Muscle of leg (tissue), 16 donors: Measurements from ENCODE around the gene ARHGAP44. TPM values are rescaled to one million over a fixed set of nuclear protein-coding genes. Genes with fewer than 3 reads are reported as not detected.

ENCODE experiments used
- DNase-seq: peaks from one replicate; pipeline ENCODE4 v3.0.0; 2013
- H3K27ac ChIP-seq: one replicate; pipeline ENCODE4 v1.5.1; 2013; ENCODE audit warnings: mild to moderate bottlenecking, low read length, control low read depth
- H3K27me3 ChIP-seq: one replicate; pipeline ENCODE4 v1.6.1; 2013; ENCODE audit warnings: low read length; ENCODE audit not compliant: control insufficient read depth, insufficient read depth
- H3K36me3 ChIP-seq: one replicate; pipeline ENCODE4 v1.6.1; 2013; ENCODE audit warnings: low read length; ENCODE audit not compliant: control insufficient read depth, insufficient read depth
- H3K4me1 ChIP-seq: one replicate; pipeline ENCODE4 v1.6.1; 2013; ENCODE audit warnings: low read length; ENCODE audit not compliant: control insufficient read depth, insufficient read depth
- H3K4me3 ChIP-seq: one replicate; pipeline ENCODE4 v1.5.1; 2013; ENCODE audit warnings: low read length, control low read depth
- H3K9me3 ChIP-seq: replicated peaks from 2 replicates; pipeline ENCODE4 v1.6.1; 2013; ENCODE audit warnings: low read depth, low read length; ENCODE audit not compliant: control insufficient read depth
- WGBS: methylation state at CpG from one replicate; pipeline ENCODE4 v1.1.5; 2013; ENCODE audit warnings: missing lambda C conversion rate; ENCODE audit not compliant: insufficient coverage; 5-methylcytosine and 5-hydroxymethylcytosine counted together
- long read RNA-seq, 11 donors: transcript quantifications; one replicate each; lab custom pipeline, GENCODE V29; 2026
- polyA plus RNA-seq, 8 donors: library from polyadenylated mRNA; unstranded; fragments of 120-200 nt; gene quantifications; one replicate each; pipeline versions ENCODE4 v1.2.1 to v1.2.3, GENCODE V29; 2013; ENCODE audit warnings: inconsistent platforms in 1 of 8, low replicate concordance in 1 of 8; ENCODE audit not compliant: insufficient read length in 8 of 8, insufficient read depth in 1 of 8
- total RNA-seq: library from RNA; stranded (reverse); fragments of 120-200 nt; gene quantifications from one replicate; pipeline ENCODE4 v1.2.4, GENCODE V29; 2013

Gene ARHGAP44, protein sequence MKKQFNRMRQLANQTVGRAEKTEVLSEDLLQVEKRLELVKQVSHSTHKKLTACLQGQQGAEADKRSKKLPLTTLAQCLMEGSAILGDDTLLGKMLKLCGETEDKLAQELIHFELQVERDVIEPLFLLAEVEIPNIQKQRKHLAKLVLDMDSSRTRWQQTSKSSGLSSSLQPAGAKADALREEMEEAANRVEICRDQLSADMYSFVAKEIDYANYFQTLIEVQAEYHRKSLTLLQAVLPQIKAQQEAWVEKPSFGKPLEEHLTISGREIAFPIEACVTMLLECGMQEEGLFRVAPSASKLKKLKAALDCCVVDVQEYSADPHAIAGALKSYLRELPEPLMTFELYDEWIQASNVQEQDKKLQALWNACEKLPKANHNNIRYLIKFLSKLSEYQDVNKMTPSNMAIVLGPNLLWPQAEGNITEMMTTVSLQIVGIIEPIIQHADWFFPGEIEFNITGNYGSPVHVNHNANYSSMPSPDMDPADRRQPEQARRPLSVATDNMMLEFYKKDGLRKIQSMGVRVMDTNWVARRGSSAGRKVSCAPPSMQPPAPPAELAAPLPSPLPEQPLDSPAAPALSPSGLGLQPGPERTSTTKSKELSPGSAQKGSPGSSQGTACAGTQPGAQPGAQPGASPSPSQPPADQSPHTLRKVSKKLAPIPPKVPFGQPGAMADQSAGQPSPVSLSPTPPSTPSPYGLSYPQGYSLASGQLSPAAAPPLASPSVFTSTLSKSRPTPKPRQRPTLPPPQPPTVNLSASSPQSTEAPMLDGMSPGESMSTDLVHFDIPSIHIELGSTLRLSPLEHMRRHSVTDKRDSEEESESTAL
- total RNA-seq = 3.0 TPM
- 1 to 10 TPM; 4.0 to 5.5 (median 4.6) TPM for polyA plus RNA-seq
- long read RNA-seq, donor 1, full-length matches to known transcripts = 3 of 3 reads
- long read RNA-seq, donor 1, partial matches to known transcripts = 0 of 3 reads
- long read RNA-seq, donor 1, other reads (novel, unspliced or antisense) = 0 of 3 reads
- long read RNA-seq, donor 2 = 0 reads
- long read RNA-seq, donor 3, full-length matches to known transcripts = 2 of 2 reads
- long read RNA-seq, donor 3, partial matches to known transcripts = 0 of 2 reads
- long read RNA-seq, donor 3, other reads (novel, unspliced or antisense) = 0 of 2 reads
- long read RNA-seq, donor 4, full-length matches to known transcripts = 1 of 1 reads
- long read RNA-seq, donor 4, partial matches to known transcripts = 0 of 1 reads
- long read RNA-seq, donor 4, other reads (novel, unspliced or antisense) = 0 of 1 reads
- long read RNA-seq, donor 5, full-length matches to known transcripts = 1 of 35 reads
- long read RNA-seq, donor 5, partial matches to known transcripts = 34 of 35 reads
- long read RNA-seq, donor 5, other reads (novel, unspliced or antisense) = 0 of 35 reads
- long read RNA-seq, donor 6, full-length matches to known transcripts = 3 of 13 reads
- long read RNA-seq, donor 6, partial matches to known transcripts = 10 of 13 reads
- long read RNA-seq, donor 6, other reads (novel, unspliced or antisense) = 0 of 13 reads
- long read RNA-seq, donor 7, full-length matches to known transcripts = 3 of 3 reads
- long read RNA-seq, donor 7, partial matches to known transcripts = 0 of 3 reads
- long read RNA-seq, donor 7, other reads (novel, unspliced or antisense) = 0 of 3 reads
- long read RNA-seq, donor 8, full-length matches to known transcripts = 7 of 7 reads
- long read RNA-seq, donor 8, partial matches to known transcripts = 0 of 7 reads
- long read RNA-seq, donor 8, other reads (novel, unspliced or antisense) = 0 of 7 reads
- long read RNA-seq, donor 9, full-length matches to known transcripts = 1 of 1 reads
- long read RNA-seq, donor 9, partial matches to known transcripts = 0 of 1 reads
- long read RNA-seq, donor 9, other reads (novel, unspliced or antisense) = 0 of 1 reads
- long read RNA-seq, donor 10, full-length matches to known transcripts = 3 of 3 reads
- long read RNA-seq, donor 10, partial matches to known transcripts = 0 of 3 reads
- long read RNA-seq, donor 10, other reads (novel, unspliced or antisense) = 0 of 3 reads
- long read RNA-seq, donor 11, full-length matches to known transcripts = 1 of 1 reads
- long read RNA-seq, donor 11, partial matches to known transcripts = 0 of 1 reads
- long read RNA-seq, donor 11, other reads (novel, unspliced or antisense) = 0 of 1 reads

DNA sequence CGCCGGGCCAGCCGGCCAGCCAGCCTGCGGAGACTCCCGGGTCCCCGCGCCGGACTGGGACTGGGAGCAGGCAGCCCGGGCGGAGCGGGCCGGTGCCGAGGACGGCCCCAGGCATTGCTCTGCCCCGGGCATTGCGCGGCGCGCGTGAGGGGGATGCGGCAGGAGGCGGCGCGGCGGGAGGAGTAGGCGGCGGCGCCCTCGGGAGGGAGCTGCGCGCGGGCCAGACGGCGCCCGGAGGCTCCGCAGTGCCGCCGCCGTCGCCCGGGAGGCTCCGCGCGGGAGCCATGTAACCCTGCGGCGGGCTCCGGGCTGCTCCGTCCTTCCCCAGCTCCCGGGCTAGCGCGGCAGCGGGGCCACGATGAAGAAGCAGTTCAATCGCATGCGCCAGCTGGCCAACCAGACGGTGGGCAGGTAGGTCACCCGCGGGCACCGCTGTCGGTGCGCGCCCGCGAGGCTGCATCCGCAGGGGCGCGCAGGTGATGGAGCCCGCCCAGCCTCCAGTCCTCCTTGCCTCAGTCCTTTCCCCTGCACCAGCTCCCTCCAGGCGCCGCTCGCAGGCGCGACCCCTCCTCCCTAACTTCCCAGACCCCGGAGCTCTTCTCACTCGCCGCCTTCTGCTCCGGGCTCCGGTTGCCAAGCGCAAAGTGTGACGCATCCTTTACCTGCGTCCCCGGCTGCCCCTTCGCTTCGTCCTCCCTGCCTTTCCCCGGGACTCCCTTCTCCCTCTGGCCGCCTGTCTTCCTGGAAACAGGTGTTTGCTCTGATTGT lies at the start of gene ARHGAP44:
Gene ARHGAP44, plus strand, starts transcription at position 18 of the 768 bp plus-strand sequence. Its CDS starts 341 bp downstream, at position 359.
- no peak within 1 kb of the TSS for H3K27ac ChIP-seq
- H3K9me3 ChIP-seq = no peaks in the 10 kb centered on the region
- peak within 1 kb of the TSS; percentile 53 for H3K4me3 ChIP-seq
- H3K36me3 ChIP-seq = no peaks in the 10 kb centered on the region
- H3K27me3 ChIP-seq = peaks cover 24% of the 10 kb centered on the region
- peaks cover 7% of the 10 kb centered on the region for H3K4me1 ChIP-seq
- under 1% methylated on average over 85 of the region's 86 CpGs for WGBS
- peak; percentile 71 for DNase-seq

DNA sequence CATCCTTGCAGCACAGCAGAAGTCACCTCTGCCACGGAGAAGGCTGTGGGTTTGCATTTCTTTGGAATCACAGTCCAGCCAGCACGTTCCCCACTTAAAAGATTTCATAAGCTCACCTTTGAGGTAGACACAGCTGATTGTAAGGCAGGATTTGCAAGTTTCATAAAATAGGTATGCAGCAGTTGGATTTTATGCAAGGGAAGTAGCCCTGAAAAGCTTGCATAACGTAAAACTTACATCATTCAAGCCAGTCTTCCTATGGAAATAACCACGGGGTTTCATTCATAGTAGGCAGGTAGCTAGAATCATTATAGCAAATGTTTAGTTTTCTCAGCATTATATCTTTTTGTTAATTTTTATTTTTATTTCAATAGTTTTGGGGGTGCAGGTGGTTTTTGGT lies 49.8 kb upstream of the ARHGAP44 start:
- WGBS = 100% methylated on average over 1 of the region's 4 CpGs

DNA sequence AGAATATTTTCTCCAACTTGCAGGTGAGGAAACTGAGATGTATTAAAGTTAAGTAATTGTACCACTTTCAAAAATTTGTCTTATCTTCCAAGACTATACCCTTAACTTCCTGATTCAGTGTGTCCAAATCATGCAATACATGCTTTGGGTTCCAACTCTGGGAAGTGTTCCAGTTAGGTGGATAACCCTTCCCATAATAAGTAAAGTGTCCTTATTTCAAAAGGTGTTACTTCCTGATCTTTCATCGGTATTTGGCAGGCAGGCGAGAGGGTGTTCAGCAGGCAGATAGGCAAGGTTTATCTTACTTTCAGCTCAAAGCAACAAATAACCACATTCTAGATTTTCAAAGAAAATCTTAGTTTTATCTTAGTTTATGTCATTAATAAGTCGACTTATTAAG lies 46.3 kb upstream of the ARHGAP44 start:
- no peaks in the 10 kb centered on the region for H3K9me3 ChIP-seq
- no peak overlapping the region for H3K27ac ChIP-seq
- DNase-seq = no peak
- no peaks in the 10 kb centered on the region for H3K36me3 ChIP-seq
- WGBS = no CpG with 5 or more reads among the region's 3 CpGs
- H3K4me1 ChIP-seq = peaks cover 4% of the 10 kb centered on the region
- H3K4me3 ChIP-seq = no peak overlapping the region
- H3K27me3 ChIP-seq = peaks cover 2% of the 10 kb centered on the region

More for the DNA sequence above, 49.8 kb upstream of the ARHGAP44 start:
- Histone ChIP-seq H3K27me3 (peaks cover 2% of the 10 kb centered on the region), H3K4me1 (peaks cover 7% of the 10 kb centered on the region), H3K36me3 (no peaks in the 10 kb centered on the region), H3K27ac (no peak overlapping the region), H3K9me3 (no peaks in the 10 kb centered on the region), H3K4me3 (no peak overlapping the region)
- no peak for DNase-seq

DNA sequence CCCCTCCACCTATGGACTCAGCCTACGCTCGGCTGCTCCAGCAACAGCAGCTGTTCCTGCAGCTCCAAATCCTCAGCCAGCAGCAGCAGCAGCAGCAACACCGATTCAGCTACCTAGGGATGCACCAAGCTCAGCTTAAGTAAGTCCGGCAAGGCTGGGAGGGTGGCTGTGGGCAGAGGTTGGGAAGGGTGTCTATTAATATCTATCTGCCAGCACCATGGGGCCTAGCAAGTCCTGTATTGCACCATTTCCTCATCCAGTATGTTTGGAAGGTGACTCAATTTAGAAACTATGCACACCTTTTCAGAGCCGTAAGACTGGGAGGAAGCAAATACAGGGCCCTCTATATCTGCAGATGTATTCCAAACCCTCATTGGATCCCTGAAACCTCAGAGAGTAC lies 45.0 kb upstream of the ARHGAP44 start:
- no peaks in the 10 kb centered on the region for H3K27me3 ChIP-seq
- WGBS = 49% methylated on average over 3 of the region's 5 CpGs
- no peak overlapping the region for H3K27ac ChIP-seq
- no peak for DNase-seq
- peaks cover 4% of the 10 kb centered on the region for H3K4me1 ChIP-seq
- H3K36me3 ChIP-seq = no peaks in the 10 kb centered on the region
- no peaks in the 10 kb centered on the region for H3K9me3 ChIP-seq
- no peak overlapping the region for H3K4me3 ChIP-seq

DNA sequence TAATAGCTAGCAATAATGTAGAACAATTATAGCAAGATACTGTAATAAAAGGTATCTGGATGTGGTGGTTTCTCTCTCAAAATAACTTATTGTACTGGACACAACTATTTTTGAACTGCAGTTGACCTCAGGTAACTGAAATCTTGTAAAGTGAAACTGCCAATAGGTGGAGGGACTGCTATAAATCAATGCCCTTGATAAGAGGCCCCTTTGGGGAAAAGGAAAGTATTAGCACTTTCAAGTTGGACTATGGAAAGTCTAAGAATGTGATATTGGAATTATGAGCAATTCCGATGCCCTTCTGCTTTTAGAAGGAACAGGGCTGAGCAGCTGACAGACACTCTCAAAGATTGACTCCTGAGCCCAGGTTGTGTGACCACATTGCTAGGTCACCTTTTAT lies 44.5 kb upstream of the ARHGAP44 start:
- no peaks in the 10 kb centered on the region for H3K27me3 ChIP-seq

DNA sequence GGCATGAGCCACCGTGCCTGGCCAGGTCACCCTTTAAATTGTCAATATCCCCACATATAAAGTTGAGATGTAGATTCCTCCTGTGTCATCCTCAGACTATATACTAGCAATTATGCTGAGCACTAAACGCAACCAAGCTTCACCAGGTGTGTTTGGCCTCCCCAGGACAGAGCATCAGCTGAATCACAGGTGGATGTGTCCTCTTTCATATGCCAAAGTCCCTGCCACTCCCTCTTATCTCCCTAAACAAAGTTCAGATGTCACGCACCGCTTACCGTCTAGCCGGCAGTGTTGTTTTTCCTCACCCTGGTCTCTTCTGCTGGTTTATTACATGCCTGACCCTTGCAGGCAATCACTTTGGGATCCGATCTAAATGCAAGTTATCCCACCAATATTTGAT lies 43.8 kb upstream of the ARHGAP44 start:
- Histone ChIP-seq H3K27ac (no peak overlapping the region), H3K36me3 (no peaks in the 10 kb centered on the region), H3K4me1 (peaks cover 4% of the 10 kb centered on the region), H3K27me3 (no peaks in the 10 kb centered on the region), H3K9me3 (no peaks in the 10 kb centered on the region), H3K4me3 (no peak overlapping the region)
- no peak for DNase-seq
- WGBS = 80% methylated on average over 7 of the region's 7 CpGs

More for the DNA sequence above, 44.5 kb upstream of the ARHGAP44 start:
- WGBS = no CpG with 5 or more reads among the region's 1 CpG
- H3K9me3 ChIP-seq = no peaks in the 10 kb centered on the region
- no peaks in the 10 kb centered on the region for H3K36me3 ChIP-seq
- H3K4me3 ChIP-seq = no peak overlapping the region
- H3K27ac ChIP-seq = no peak overlapping the region
- H3K4me1 ChIP-seq = peaks cover 4% of the 10 kb centered on the region
- no peak for DNase-seq

DNA sequence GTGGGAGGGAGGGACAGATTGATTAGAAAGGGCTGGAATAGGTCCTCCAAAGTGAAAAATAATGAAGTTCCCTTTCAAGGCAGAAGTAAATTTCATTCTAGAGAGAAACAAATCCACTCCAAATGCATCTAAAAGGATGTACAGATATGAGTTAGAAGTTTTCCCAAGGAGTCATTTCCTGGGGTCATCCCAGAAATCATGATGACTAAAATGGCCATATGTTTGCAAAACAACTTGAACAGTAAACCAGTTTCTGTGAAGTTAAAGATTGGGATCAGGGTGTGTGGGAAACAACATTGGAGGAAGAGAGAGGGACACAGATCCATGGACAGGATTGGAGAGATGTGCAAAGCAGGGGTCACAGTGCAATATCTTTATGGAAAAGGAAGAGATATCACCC lies 32.5 kb upstream of the ARHGAP44 start:
- Histone ChIP-seq H3K9me3 (no peaks in the 10 kb centered on the region), H3K4me3 (no peak overlapping the region), H3K27ac (peak overlapping the region; percentile 13), H3K27me3 (no peaks in the 10 kb centered on the region), H3K36me3 (no peaks in the 10 kb centered on the region), H3K4me1 (no peaks in the 10 kb centered on the region)
- no peak for DNase-seq

DNA sequence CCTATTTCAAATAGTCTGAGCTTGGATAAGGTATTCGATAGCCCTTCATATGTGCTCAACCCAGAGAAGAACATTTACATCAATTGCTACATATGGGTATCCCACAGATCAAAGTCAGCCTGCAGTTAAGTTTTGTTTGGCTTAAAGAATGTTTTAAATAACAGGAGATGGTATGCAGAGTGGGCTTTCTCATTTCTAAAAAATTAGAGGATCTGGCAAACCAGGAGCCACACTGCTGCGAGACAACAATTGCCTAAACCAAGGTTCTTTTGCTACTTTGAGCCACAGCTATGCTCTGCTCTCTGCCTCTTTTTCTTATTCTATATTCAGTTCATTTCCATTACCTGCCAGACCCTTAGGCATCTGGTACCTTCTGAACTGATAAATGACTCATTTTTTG lies 30.2 kb upstream of the ARHGAP44 start:
- Histone ChIP-seq H3K9me3 (no peaks in the 10 kb centered on the region), H3K27ac (no peak overlapping the region), H3K36me3 (no peaks in the 10 kb centered on the region), H3K27me3 (no peaks in the 10 kb centered on the region), H3K4me3 (no peak overlapping the region), H3K4me1 (no peaks in the 10 kb centered on the region)
- WGBS = 88% methylated on average over 1 of the region's 2 CpGs
- no peak for DNase-seq
